OCI-LY1 (cell line): ENCODE measurements around the gene ZFYVE19.

Source experiments
- H2AFZ ChIP-seq: fragments of 200-600 bp; sonication (generic), shearing (Covaris generic); 2 replicates; pipeline ENCODE4 v1.6.0; 2014; ENCODE audit warnings: antibody characterized with exemption, mild to moderate bottlenecking, low read length
- H3F3A ChIP-seq: fragments of 200-600 bp; sonication (generic), shearing (Covaris generic); 2 replicates; pipeline ENCODE4 v1.6.0; 2014; ENCODE audit warnings: mild to moderate bottlenecking, antibody characterized with exemption, low read length, moderate library complexity; ENCODE audit not compliant: insufficient read depth
- H3K27ac ChIP-seq: fragments of 200-600 bp; sonication (generic); 2 replicates; pipeline ENCODE4 v1.5.1; 2014; ENCODE audit warnings: low read length, mixed run types, mild to moderate bottlenecking, low read depth; ENCODE audit not compliant: poor library complexity, severe bottlenecking
- H3K27me3 ChIP-seq: fragments of 200-600 bp; sonication (generic); 2 replicates; pipeline ENCODE4 v1.6.0; 2014; ENCODE audit warnings: antibody characterized with exemption, mild to moderate bottlenecking, low read length, moderate library complexity; ENCODE audit not compliant: insufficient read depth
- H3K36me3 ChIP-seq: fragments of 200-600 bp; sonication (generic); 2 replicates; pipeline ENCODE4 v1.6.1; 2014; ENCODE audit warnings: mild to moderate bottlenecking, antibody characterized with exemption, low read length, moderate library complexity, mixed read lengths; ENCODE audit not compliant: insufficient read depth
- H3K4me1 ChIP-seq: fragments of 200-600 bp; sonication (generic); 2 replicates; pipeline ENCODE4 v1.5.1; 2014; ENCODE audit warnings: mild to moderate bottlenecking, low read length, moderate library complexity; ENCODE audit not compliant: insufficient read depth, severe bottlenecking
- H3K4me2 ChIP-seq: fragments of 200-600 bp; sonication (generic), shearing (Covaris generic); 2 replicates; pipeline ENCODE4 v1.6.1; 2014; ENCODE audit warnings: low read length
- H3K4me3 ChIP-seq: fragments of 200-600 bp; sonication (generic); 2 replicates; pipeline ENCODE4 v1.5.1; 2014; ENCODE audit warnings: low read length, low read depth, mild to moderate bottlenecking, mixed read lengths; ENCODE audit not compliant: poor library complexity, severe bottlenecking
- H3K79me2 ChIP-seq: fragments of 200-600 bp; shearing (Covaris generic); 2 replicates; pipeline ENCODE4 v1.6.1; 2016; ENCODE audit warnings: mixed run types, low read length, mixed read lengths; ENCODE audit not compliant: insufficient read depth
- H3K9ac ChIP-seq: fragments of 200-600 bp; sonication (generic), shearing (Covaris generic); 2 replicates; pipeline ENCODE4 v1.6.1; 2014; ENCODE audit warnings: mild to moderate bottlenecking, low read length, mixed read lengths
- H3K9me2 ChIP-seq: fragments of 200-600 bp; sonication (generic), shearing (Covaris generic); 2 replicates; pipeline ENCODE4 v1.6.1; 2014; ENCODE audit warnings: low read depth, mild to moderate bottlenecking, low read length, mixed read lengths
- H3K9me3 ChIP-seq: fragments of 200-600 bp; shearing (Covaris generic); 2 replicates; pipeline ENCODE4 v1.6.1; 2014; ENCODE audit warnings: low read length, mixed read lengths
- H4K20me1 ChIP-seq: fragments of 200-600 bp; sonication (generic), shearing (Covaris generic); 2 replicates; pipeline ENCODE4 v1.6.0; 2016; ENCODE audit warnings: mild to moderate bottlenecking, low read length; ENCODE audit not compliant: insufficient read depth
- CTCF ChIP-seq: fragments of 200-600 bp; sonication (generic), shearing (Covaris generic); IDR thresholded peaks from 2 replicates; pipeline ENCODE4 v1.5.1; 2017; ENCODE audit warnings: mild to moderate bottlenecking, antibody characterized with exemption, low read length, moderate library complexity, mixed read lengths
- EZH2 ChIP-seq: fragments of 200-600 bp; sonication (generic), shearing (Covaris generic); IDR thresholded peaks from 2 replicates; pipeline ENCODE4 v1.8.0; 2017; ENCODE audit warnings: borderline replicate concordance, mixed run types, mild to moderate bottlenecking, antibody characterized with exemption, low read length, moderate library complexity, mixed read lengths

The ZFYVE19 gene

GRCh38 chr15:40793216-40793989 is 13.5 kb upstream of the ZFYVE19 start:
- Histone ChIP-seq H3K9me3 (no peaks in the 10 kb centered on the region), H3K4me1 (no peaks in the 10 kb centered on the region), H3F3A (no peaks in the 10 kb centered on the region), H3K36me3 (peaks cover 14% of the 10 kb centered on the region; the same call in 1 of the 2 replicates), H4K20me1 (no peaks in the 10 kb centered on the region), H2AFZ (no peak overlapping the region), H3K9me2 (no peaks in the 10 kb centered on the region), H3K4me2 (no peak overlapping the region), H3K27me3 (no peaks in the 10 kb centered on the region), H3K27ac (no peak overlapping the region), H3K79me2 (no peaks in the 10 kb centered on the region), H3K4me3 (no peak overlapping the region), H3K9ac (no peak overlapping the region)
- TF ChIP-seq EZH2 (no peak), CTCF (no peak)

GRCh38 chr15:40796041-40796440 is 10.8 kb upstream of the ZFYVE19 start:
- TF ChIP-seq CTCF = no peak
- TF ChIP-seq EZH2 = no peak
- Histone ChIP-seq H2AFZ (no peak overlapping the region), H3K79me2 (no peaks in the 10 kb centered on the region), H3K27me3 (no peaks in the 10 kb centered on the region), H3K4me1 (no peaks in the 10 kb centered on the region), H3K27ac (no peak overlapping the region), H3K4me3 (no peak overlapping the region), H3K36me3 (peaks cover 14% of the 10 kb centered on the region; the same call in 1 of the 2 replicates), H3F3A (no peaks in the 10 kb centered on the region), H3K9me2 (no peaks in the 10 kb centered on the region), H3K9ac (no peak overlapping the region), H4K20me1 (no peaks in the 10 kb centered on the region), H3K9me3 (no peaks in the 10 kb centered on the region), H3K4me2 (no peak overlapping the region)

GRCh38 chr15:40796512-40796911 is 10.4 kb upstream of the ZFYVE19 start:
- Histone ChIP-seq H3K36me3 (peaks cover 14% of the 10 kb centered on the region; the same call in 1 of the 2 replicates), H3K4me1 (no peaks in the 10 kb centered on the region), H3K79me2 (no peaks in the 10 kb centered on the region), H3K9me2 (no peaks in the 10 kb centered on the region), H3K9me3 (no peaks in the 10 kb centered on the region), H3F3A (no peaks in the 10 kb centered on the region), H3K4me2 (no peak overlapping the region), H2AFZ (no peak overlapping the region), H3K27ac (no peak overlapping the region), H4K20me1 (no peaks in the 10 kb centered on the region), H3K9ac (no peak overlapping the region), H3K4me3 (no peak overlapping the region), H3K27me3 (no peaks in the 10 kb centered on the region)
- TF ChIP-seq CTCF = no peak
- no peak for TF ChIP-seq EZH2
